Measurements from ENCODE around the gene MGRN1.

The MGRN1 gene

GRCh38 chr16:4618645-4619418 lies 5.8 kb upstream of the MGRN1 start:
- no peak for DNase-seq (ENCODE audit: low read depth)
- H3K4me3 ChIP-seq (ENCODE audit: low read depth, low read length) = no peak overlapping the region
- TF ChIP-seq CTCF (conservative IDR thresholded peaks at IDR 0.05; ENCODE audit: low read depth, low read length) = no peak

- DNase-seq (ENCODE audit: low read depth) = no peak
- no peak for TF ChIP-seq CTCF (conservative IDR thresholded peaks at IDR 0.05; ENCODE audit: low read depth, low read length)
- H3K4me3 ChIP-seq (ENCODE audit: low read depth, low read length) = no peak overlapping the region
Measured at GRCh38 chr16:4623593-4623992, 1.0 kb upstream of the MGRN1 start.

- peak overlapping the region; percentile 93 for H3K4me3 ChIP-seq (ENCODE audit: low read depth, low read length)
- no peak for TF ChIP-seq CTCF (conservative IDR thresholded peaks at IDR 0.05; ENCODE audit: low read depth, low read length)
- peak; percentile 77 for DNase-seq (ENCODE audit: low read depth)
Measured at GRCh38 chr16:4624827-4625559, 367 bp downstream of the MGRN1 start.

GRCh38 chr16:4625560-4626159 lies 1.0 kb downstream of the MGRN1 start:
- H3K4me3 ChIP-seq (ENCODE audit: low read depth, low read length) = peak overlapping the region; percentile 93
- DNase-seq (ENCODE audit: low read depth) = no peak
- no peak for TF ChIP-seq CTCF (conservative IDR thresholded peaks at IDR 0.05; ENCODE audit: low read depth, low read length)

- no peak for DNase-seq (ENCODE audit: low read depth)
Measured at GRCh38 chr16:4626396-4626795, 1.8 kb downstream of the MGRN1 start.

GRCh38 chr16:4628283-4628682 lies 3.7 kb downstream of the MGRN1 start:
- no peak overlapping the region for H3K4me3 ChIP-seq (ENCODE audit: low read depth, low read length)
- TF ChIP-seq CTCF (conservative IDR thresholded peaks at IDR 0.05; ENCODE audit: low read depth, low read length) = no peak
- DNase-seq (ENCODE audit: low read depth) = no peak

More at GRCh38 chr16:4626396-4626795, 1.8 kb downstream of the MGRN1 start:
- no peak for TF ChIP-seq CTCF (conservative IDR thresholded peaks at IDR 0.05; ENCODE audit: low read depth, low read length)
- peak overlapping the region; percentile 9 for H3K4me3 ChIP-seq (ENCODE audit: low read depth, low read length)
